ENCODE results near the gene INO80E. TPM values are rescaled to one million over a fixed set of nuclear protein-coding genes. Genes with fewer than 3 reads are reported as not detected.

Gene INO80E
- total RNA-seq, 1 experiment from 2014 or later = 94.1 TPM

DNA sequence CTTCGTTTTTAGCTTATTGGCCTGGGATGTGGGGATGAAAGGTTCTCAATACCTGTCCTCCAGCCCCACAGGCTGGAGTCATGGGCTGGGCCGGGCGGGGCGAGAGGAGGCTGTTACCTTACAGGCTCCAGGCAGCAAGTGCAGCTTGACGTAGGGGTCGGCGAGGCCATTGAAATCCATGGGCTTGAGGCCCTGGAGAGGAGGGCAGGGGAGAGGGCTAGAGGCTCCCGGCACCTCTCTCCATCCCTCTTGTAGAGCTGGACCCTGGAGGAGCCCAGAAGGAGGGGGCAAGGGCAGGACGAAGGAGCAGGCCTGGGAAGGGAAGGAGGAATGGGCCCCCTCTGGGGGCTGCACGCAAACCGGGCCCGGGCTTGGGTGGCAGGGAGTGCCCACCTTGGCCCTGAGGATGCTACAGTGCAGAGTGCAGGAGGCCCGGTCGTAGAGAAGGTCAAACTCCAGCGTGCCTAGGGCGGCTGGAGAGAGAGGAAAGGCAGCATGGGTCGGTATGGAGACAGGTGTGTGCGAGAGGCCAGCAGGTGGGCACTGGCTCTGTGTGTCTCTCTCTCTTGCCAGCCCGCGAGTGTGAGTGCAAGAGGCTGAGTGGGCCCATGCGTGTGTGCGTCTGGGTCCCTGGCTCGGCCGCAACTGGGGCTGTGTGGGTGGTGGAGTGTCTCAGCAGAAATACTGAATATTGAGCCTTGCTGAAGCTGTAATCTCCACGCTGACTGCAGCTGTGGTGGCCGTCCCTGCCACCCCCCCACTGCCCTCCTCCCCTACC is 13.2 kb downstream of the INO80E start:
- Mint-ChIP-seq H3K4me1 (peaks cover 9 to 22% of the 10 kb centered on the region in 2 experiments), H3K36me3 (ENCODE audit: insufficient read depth in 1 of 3, low read depth in 3 of 3) (peaks cover 0 to 9% (median 5%) of the 10 kb centered on the region in 3 experiments; a peak in 6 of 7 replicates), H3K4me3 (peak overlapping the region; percentile 22 to 70; a peak in 4 of 5 replicates), H3K27ac (no peak overlapping the region), H3K9me3 (no peaks in the 10 kb centered on the region), H3K27me3 (ENCODE audit: low read depth) (peaks cover 38% of the 10 kb centered on the region)
- Histone ChIP-seq H2BK15ac (ENCODE audit: low read depth, low read length) (no peak overlapping the region), H2BK5ac (ENCODE audit: insufficient read length, low read length) (no peak overlapping the region), H2AFZ (ENCODE audit: low read length) (no peak overlapping the region), H4K8ac (replicated peaks; ENCODE audit: insufficient read length, low read depth, low read length) (no peak overlapping the region), H2BK120ac (ENCODE audit: low read depth, low read length, poor library complexity, severe bottlenecking) (no peak overlapping the region), H3K4me2 (ENCODE audit: insufficient read depth, insufficient read length, low read length) (no peak overlapping the region), H3K79me1 (ENCODE audit: insufficient read depth, low read depth, low read length, poor library complexity, severe bottlenecking) (no peaks in the 10 kb centered on the region), H3K23ac (ENCODE audit: insufficient read length, low read depth, low read length) (no peak overlapping the region), H4K20me1 (ENCODE audit: control insufficient read depth, insufficient read depth, insufficient read length) (no peaks in the 10 kb centered on the region), H3K9ac (ENCODE audit: extremely low read depth, insufficient read length, low read length) (no peak overlapping the region), H3K56ac (ENCODE audit: insufficient read length, low read depth, low read length) (no peak overlapping the region), H3K27ac (ENCODE audit: insufficient read length, low read depth, low read length) (no peak overlapping the region), H3K79me2 (ENCODE audit: insufficient read depth, low read length) (no peaks in the 10 kb centered on the region), H3K4ac (ENCODE audit: low read depth, low read length) (no peak overlapping the region), H4K5ac (ENCODE audit: insufficient read length, low read depth, low read length) (no peak overlapping the region), H3K14ac (ENCODE audit: insufficient read depth, low read length) (no peak overlapping the region; the same call in 1 of the 2 replicates), H2BK20ac (ENCODE audit: low read depth, low read length, poor library complexity, severe bottlenecking) (no peak overlapping the region), H3K23me2 (ENCODE audit: insufficient read length, low read depth, low read length, poor library complexity, severe bottlenecking) (peaks cover 16% of the 10 kb centered on the region), H3K18ac (ENCODE audit: insufficient read length, low read depth, low read length) (no peak overlapping the region), H2AK5ac (ENCODE audit: insufficient read length, low read length) (no peak overlapping the region), H3K4me1 (ENCODE audit: insufficient read depth, low read length) (no peaks in the 10 kb centered on the region; the same call in 1 of the 2 replicates), H3T11ph (ENCODE audit: low read length) (no peak overlapping the region), H4K91ac (ENCODE audit: insufficient read length, low read depth, low read length) (no peak overlapping the region), H3K9me3 (ENCODE audit: control insufficient read depth, low read depth, low read length) (no peaks in the 10 kb centered on the region), H2BK12ac (ENCODE audit: insufficient read length, low read depth, low read length) (no peak overlapping the region), H3K27me3 (ENCODE audit: insufficient read depth, low read length) (no peaks in the 10 kb centered on the region)
- TF ChIP-seq, protein P1, sequence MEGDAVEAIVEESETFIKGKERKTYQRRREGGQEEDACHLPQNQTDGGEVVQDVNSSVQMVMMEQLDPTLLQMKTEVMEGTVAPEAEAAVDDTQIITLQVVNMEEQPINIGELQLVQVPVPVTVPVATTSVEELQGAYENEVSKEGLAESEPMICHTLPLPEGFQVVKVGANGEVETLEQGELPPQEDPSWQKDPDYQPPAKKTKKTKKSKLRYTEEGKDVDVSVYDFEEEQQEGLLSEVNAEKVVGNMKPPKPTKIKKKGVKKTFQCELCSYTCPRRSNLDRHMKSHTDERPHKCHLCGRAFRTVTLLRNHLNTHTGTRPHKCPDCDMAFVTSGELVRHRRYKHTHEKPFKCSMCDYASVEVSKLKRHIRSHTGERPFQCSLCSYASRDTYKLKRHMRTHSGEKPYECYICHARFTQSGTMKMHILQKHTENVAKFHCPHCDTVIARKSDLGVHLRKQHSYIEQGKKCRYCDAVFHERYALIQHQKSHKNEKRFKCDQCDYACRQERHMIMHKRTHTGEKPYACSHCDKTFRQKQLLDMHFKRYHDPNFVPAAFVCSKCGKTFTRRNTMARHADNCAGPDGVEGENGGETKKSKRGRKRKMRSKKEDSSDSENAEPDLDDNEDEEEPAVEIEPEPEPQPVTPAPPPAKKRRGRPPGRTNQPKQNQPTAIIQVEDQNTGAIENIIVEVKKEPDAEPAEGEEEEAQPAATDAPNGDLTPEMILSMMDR (conservative IDR thresholded peaks at IDR 0.05) = no peak
- no peak for DNase-seq
- WGBS (ENCODE audit: extremely low coverage, insufficient read length, low lambda C conversion rate) = no CpG with 5 or more reads among the region's 26 CpGs
